ENCODE results near the gene EPHB1.

DNA sequence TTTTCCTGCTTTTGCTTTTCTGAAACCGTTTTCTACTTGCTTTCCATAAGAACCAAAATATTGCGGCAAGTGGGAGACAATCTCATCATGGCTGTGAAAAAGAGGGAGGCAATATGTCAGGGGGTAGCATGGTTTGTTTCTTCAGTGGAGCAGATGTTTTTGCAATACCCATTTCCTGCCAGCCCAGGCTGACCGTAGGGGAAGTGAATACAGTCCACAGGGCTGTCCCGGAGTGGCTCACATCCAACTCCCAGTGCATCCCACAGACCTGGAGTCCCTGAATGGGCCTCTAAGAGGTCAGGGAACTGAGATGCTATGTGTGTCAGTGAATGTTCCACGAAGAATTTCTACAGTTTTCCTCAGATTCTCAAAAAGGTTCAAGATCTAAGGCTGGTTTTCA, 69.6 kb downstream of the EPHB1 start:
- no peak for TF ChIP-seq CTCF (IDR thresholded peaks at IDR 0.05)
- TF ChIP-seq POLR2A (IDR thresholded peaks at IDR 0.05) = no peak
